Measurements from ENCODE around the gene AK3. TPM values are rescaled to one million over a fixed set of nuclear protein-coding genes. Genes with fewer than 3 reads are reported as not detected.
A peak's percentile ranks its signal among the peaks of the same experiment; 100 is the strongest.

AK3 gene
- total RNA-seq, 1 experiment from 2014 or later = 15.9 TPM

DNA sequence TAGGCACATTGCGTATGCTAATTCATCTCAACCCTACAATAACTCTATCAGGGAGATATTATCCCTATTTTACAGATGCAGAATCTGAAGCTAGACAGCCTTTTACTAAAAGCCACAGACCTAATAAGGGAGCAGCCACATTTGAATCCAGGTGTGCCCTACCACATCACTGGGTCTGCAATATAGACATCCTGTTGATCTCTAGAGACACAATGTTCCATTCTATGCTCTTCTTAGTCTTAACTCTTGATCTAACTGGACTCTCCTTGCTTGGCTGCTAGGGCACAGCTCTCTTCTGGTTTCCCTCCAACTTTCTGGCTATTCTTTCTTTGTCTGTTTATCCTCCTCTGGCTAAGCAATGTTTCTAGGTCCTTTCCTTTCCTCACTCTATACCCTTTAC, 73.3 kb downstream of the AK3 start:
- ChIA-PET POLR2A (no interaction called here), CTCF (no interaction called here)
- no peaks in the 10 kb centered on the region for H3K9me3 ChIP-seq (ENCODE audit: control insufficient read depth, insufficient read depth, low read depth, low read length)
- DNase-seq (ENCODE audit: low read depth, low spot score) (no peak), ATAC-seq (no peak)
- no peak overlapping the region for H3K27ac ChIP-seq (ENCODE audit: low read length)
- H3K27me3 ChIP-seq (ENCODE audit: control insufficient read depth, insufficient read depth, low read length) = no peaks in the 10 kb centered on the region
- intact Hi-C loops (cut with micrococcal nuclease; ENCODE audit: unreplicated experiment) = loop anchor here (10.0 kb wide), 1 partner anchor 283 kb away; no protein-coding TSS in a partner anchor
- BruUV-seq (replicated peaks) = no TSS peak
- no peak overlapping the region for H3K4me3 ChIP-seq (ENCODE audit: low read depth in 2 of 2, low read length in 2 of 2)
- H3K36me3 ChIP-seq (ENCODE audit: control insufficient read depth, insufficient read depth, low read length) = no peaks in the 10 kb centered on the region
- no peaks in the 10 kb centered on the region; the same call in 1 of the 2 replicates for H3K4me1 ChIP-seq (ENCODE audit: control insufficient read depth, insufficient read depth, low read length)
- in situ Hi-C loops (cut with HindIII; ENCODE audit: low pct_unique_long_range_greater_than_20kb, low sequenced_read_pairs) = no loop called here
- TF ChIP-seq, protein P1, sequence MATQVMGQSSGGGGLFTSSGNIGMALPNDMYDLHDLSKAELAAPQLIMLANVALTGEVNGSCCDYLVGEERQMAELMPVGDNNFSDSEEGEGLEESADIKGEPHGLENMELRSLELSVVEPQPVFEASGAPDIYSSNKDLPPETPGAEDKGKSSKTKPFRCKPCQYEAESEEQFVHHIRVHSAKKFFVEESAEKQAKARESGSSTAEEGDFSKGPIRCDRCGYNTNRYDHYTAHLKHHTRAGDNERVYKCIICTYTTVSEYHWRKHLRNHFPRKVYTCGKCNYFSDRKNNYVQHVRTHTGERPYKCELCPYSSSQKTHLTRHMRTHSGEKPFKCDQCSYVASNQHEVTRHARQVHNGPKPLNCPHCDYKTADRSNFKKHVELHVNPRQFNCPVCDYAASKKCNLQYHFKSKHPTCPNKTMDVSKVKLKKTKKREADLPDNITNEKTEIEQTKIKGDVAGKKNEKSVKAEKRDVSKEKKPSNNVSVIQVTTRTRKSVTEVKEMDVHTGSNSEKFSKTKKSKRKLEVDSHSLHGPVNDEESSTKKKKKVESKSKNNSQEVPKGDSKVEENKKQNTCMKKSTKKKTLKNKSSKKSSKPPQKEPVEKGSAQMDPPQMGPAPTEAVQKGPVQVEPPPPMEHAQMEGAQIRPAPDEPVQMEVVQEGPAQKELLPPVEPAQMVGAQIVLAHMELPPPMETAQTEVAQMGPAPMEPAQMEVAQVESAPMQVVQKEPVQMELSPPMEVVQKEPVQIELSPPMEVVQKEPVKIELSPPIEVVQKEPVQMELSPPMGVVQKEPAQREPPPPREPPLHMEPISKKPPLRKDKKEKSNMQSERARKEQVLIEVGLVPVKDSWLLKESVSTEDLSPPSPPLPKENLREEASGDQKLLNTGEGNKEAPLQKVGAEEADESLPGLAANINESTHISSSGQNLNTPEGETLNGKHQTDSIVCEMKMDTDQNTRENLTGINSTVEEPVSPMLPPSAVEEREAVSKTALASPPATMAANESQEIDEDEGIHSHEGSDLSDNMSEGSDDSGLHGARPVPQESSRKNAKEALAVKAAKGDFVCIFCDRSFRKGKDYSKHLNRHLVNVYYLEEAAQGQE (IDR thresholded peaks at IDR 0.05; ENCODE audit: insufficient read depth in 1 of 2, low read depth in 2 of 2, low read length in 1 of 2) = no peak
- TF ChIP-seq TCF7L2 (IDR thresholded peaks at IDR 0.05; ENCODE audit: low read depth, low read length) (no peak), POLR2AphosphoS5 (IDR thresholded peaks at IDR 0.05; ENCODE audit: low read depth, low read length) (no peak), SIN3A (IDR thresholded peaks at IDR 0.05; ENCODE audit: borderline replicate concordance, insufficient read depth, low read depth, low read length) (no peak)
- TF ChIP-seq, protein P2, sequence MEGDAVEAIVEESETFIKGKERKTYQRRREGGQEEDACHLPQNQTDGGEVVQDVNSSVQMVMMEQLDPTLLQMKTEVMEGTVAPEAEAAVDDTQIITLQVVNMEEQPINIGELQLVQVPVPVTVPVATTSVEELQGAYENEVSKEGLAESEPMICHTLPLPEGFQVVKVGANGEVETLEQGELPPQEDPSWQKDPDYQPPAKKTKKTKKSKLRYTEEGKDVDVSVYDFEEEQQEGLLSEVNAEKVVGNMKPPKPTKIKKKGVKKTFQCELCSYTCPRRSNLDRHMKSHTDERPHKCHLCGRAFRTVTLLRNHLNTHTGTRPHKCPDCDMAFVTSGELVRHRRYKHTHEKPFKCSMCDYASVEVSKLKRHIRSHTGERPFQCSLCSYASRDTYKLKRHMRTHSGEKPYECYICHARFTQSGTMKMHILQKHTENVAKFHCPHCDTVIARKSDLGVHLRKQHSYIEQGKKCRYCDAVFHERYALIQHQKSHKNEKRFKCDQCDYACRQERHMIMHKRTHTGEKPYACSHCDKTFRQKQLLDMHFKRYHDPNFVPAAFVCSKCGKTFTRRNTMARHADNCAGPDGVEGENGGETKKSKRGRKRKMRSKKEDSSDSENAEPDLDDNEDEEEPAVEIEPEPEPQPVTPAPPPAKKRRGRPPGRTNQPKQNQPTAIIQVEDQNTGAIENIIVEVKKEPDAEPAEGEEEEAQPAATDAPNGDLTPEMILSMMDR (IDR thresholded peaks at IDR 0.05) = no peak

DNA sequence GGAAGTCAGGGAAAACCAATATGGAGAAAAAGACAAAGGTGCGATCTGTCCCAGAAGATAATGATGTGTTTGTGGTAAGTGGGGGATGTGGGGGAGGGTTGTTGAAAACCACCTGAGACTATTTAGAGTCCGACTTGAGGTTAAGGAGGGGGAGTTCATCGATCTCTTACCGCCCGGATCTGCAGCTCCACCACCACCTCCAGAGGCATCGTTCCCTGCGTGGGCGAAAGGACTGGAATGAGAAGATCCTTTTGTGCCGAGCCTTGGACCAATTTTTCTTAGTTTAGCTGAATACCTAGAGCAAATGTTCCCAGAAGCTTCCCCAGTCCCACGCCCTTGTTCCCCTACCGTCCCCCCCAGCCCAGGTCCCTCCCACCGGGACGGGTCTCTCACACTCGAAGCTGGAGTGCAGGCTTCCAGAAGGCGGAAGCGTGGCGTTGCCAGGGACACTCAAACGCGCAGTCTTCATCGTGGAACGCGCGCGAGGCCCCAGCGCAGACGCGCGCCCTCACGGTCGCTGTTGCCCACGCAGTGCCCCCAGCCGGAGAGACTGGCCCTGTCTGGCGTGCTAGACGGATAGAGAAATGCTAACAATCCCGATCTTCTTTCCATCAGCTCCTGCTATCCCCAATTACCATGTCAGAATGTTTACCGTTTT, 74.8 kb downstream of the AK3 start, which contains the start of gene SPATA6L:
TSS of gene SPATA6L (minus strand) at position 439 of the 658 bp plus-strand sequence. CDS start at position 209, 230 bp downstream.
- in situ Hi-C loops (cut with HindIII; ENCODE audit: low pct_unique_long_range_greater_than_20kb, low sequenced_read_pairs) = no loop called here
- no peaks in the 10 kb centered on the region for H3K9me3 ChIP-seq (ENCODE audit: control insufficient read depth, insufficient read depth, low read depth, low read length)
- H3K27me3 ChIP-seq (ENCODE audit: control insufficient read depth, insufficient read depth, low read length) = no peaks in the 10 kb centered on the region
- DNase-seq (ENCODE audit: low read depth, low spot score) = no peak
- peak; percentile 40; the same call in 1 of the 2 replicates for ATAC-seq
- peak within 1 kb of the TSS; percentile 43 to 50 for H3K4me3 ChIP-seq (ENCODE audit: low read depth in 2 of 2, low read length in 2 of 2)
- POLR2A ChIA-PET = interaction anchor here (0.7 kb wide), 1 partner anchor 370 kb away, joined by 4 read pairs; no protein-coding TSS in a partner anchor
- H3K4me1 ChIP-seq (ENCODE audit: control insufficient read depth, insufficient read depth, low read length) = no peaks in the 10 kb centered on the region; the same call in 1 of the 2 replicates
- H3K36me3 ChIP-seq (ENCODE audit: control insufficient read depth, insufficient read depth, low read length) = no peaks in the 10 kb centered on the region
- H3K27ac ChIP-seq (ENCODE audit: low read length) = no peak within 1 kb of the TSS
- BruUV-seq (replicated peaks) = no TSS peak
- CTCF ChIA-PET = no interaction called here
- TF ChIP-seq, protein P1 (IDR thresholded peaks at IDR 0.05; ENCODE audit: insufficient read depth in 1 of 2, low read depth in 2 of 2, low read length in 1 of 2) = no peak
- TF ChIP-seq, protein P2 (IDR thresholded peaks at IDR 0.05) = no peak
- TF ChIP-seq POLR2AphosphoS5 (IDR thresholded peaks at IDR 0.05; ENCODE audit: low read depth, low read length) (no peak), SIN3A (IDR thresholded peaks at IDR 0.05; ENCODE audit: borderline replicate concordance, insufficient read depth, low read depth, low read length) (no peak), TCF7L2 (IDR thresholded peaks at IDR 0.05; ENCODE audit: low read depth, low read length) (no peak)
- intact Hi-C loops (cut with micrococcal nuclease; ENCODE audit: unreplicated experiment) = loop anchor here (10.0 kb wide), 1 partner anchor 281 kb away; no protein-coding TSS in a partner anchor

All from Panc1 (cell line).